ENCODE data around the gene PRSS16.
"Not testable (repeated sequence)": the region's sequence is repeated elsewhere in the genome, so short reads cannot be mapped to it uniquely, and the experiment has no call there.

Gene PRSS16

DNA sequence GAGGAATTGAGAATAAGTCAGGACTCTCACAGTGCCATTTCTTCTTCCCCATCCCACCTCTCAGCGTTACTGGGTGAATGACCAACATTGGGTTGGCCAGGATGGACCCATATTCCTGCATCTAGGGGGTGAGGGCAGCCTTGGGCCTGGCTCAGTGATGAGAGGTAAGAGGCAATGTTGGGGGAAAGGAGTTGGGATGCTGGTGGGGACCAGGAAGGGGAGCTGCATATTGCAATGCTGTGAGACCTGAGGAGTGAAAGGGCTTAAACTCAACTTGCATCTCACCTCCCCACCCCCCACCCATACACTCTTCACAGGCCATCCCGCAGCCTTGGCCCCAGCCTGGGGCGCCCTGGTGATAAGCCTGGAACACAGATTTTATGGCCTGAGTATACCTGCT is 1.3 kb downstream of the PRSS16 start:
- no peak for DNase-seq

DNA sequence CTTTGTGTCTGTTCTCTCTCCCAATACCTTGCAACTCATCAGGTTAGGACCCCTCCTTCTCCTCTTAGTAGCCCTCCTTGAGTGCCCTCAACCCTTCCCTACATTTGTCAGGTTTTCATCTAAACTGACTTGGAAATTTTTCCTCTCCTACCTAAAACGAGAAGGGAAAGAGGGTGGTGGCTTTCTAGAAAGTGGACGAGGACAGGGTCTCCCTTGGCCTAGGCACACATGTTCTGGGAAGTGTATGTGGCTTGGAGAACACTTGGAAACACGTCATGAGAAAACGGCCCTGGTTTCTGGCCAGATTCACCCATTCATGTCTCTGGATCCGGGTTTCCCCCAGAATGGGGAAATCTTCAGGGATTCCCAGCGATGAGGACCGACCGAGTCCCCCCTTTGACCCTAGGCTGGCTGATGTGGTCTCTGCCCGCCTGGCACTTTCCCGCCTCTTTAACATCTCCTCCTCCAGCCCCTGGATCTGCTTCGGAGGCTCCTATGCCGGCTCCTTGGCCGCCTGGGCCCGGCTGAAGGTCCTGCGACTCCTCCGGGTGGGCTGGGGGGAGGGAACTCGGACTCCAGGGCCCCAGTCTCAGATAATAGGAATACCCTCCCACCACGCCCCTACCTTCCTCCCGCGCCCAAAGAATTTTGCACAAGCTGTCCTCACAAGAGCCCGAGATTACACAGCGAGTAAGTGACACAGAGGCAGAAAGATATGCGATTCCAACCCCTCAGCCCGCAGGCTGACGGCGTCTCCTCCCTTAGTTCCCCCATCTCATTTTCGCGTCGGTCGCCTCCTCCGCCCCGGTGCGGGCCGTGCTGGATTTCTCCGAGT is 3.0 kb downstream of the PRSS16 start:
- DNase-seq: no peak

DNA sequence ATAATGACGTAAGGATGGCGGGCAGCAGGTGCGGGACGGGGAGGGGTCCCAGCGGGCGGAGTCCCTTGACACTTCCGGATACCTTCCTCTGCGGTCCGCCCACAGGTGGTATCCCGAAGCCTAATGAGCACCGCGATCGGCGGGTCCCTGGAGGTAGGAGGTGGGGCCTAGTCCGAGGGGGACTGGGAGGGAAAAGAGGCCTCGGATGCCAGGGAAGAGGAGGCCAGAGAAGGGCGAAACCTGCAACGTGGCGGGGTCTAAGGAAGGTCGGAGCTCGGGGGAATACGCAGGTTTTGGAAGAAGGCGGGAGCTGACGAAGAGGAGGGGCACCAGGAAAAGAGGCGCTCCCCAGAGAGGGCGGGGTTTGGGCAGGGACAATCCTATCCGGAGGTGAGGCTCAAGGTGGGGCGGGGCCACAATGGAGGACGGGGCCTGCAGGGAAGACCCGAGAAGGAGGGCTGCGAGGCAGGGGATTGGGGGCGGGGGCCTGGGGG is 3.7 kb downstream of the PRSS16 start:
- DNase-seq: no peak

DNA sequence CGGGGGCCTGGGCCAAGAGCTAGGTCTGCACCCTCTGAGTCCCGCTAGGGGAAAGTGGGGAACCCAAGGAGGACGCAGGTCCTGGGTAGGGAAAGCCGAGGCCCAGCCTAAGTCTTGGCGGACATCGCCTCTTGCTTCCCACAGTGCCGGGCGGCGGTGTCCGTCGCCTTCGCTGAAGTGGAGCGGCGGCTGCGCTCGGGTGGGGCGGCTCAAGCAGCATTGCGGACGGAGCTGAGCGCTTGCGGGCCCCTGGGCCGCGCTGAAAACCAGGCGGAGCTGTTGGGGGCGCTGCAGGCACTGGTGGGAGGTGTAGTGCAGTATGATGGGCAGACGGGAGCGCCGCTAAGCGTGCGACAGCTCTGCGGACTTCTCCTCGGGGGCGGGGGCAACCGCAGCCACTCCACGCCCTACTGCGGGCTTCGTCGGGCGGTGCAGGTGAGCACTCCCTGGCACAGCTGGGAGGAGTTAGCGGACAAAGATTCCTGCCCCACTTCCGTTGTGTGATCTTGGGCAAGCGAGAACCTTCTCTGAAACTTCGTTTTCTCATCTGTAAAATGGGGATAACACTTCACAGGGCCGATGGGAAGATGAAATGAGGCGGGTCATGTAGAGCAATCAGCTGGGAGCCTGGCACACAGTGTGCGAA is 4.2 kb downstream of the PRSS16 start:
- DNase-seq: no peak

DNA sequence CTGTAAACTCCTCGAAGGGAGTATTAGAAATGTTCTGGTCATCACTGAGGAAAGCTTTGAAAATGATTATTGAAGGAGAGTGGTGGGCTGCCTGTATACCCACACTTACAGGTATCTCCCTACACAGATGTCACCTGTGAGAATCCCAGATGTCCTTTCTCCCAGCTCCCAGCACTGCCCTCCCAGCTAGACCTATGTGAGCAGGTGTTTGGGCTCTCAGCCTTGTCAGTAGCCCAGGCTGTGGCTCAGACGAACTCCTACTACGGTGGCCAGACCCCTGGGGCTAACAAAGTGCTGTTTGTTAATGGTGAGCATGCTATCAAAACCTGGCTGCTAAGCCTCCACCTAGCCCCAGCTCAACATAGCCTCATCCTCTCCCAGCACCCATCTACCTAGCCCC is 7.1 kb downstream of the PRSS16 start:
- DNase-seq: no peak

DNA sequence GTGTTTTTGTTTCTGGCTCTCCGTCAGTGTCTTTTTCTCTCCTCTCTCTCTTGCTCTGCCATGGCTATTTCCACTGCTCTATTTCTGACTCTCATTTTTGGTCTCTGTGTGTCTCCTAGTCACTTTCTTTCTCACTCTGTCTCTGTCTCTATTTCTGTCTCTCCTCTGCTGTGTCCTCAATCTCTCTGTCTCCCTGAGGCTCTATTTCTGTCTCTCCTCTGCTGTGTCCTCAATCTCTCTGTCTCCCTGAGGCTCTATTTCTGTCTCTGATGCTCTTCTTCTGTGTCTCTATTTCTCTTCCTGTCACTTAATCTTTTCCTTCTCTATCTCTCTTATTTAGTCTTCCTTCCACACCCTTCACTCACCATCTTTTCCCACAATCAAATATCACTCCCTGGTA is 8.4 kb downstream of the PRSS16 start:
- DNase-seq: no peak

DNA sequence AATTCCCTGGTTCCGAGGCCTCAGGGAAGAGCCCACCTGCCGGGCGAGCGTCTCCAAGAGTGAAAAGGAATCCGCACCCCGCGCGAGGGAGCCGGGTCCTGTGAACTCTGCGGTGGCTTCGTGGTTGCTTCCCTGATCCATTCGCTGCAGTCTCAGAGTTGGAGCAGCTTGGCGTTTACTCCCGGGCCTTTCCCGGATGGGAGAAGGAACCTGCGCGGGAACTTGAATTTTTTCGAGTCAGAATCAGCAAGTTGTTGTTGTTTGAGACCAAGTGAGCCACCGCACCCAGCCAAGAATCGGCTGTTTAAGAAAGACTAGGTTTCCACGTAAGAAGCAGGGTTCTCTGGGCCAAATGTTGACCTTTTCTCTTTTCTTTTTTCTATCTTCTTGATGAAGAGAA is 12.9 kb downstream of the PRSS16 start:
- DNase-seq: no peak

DNA sequence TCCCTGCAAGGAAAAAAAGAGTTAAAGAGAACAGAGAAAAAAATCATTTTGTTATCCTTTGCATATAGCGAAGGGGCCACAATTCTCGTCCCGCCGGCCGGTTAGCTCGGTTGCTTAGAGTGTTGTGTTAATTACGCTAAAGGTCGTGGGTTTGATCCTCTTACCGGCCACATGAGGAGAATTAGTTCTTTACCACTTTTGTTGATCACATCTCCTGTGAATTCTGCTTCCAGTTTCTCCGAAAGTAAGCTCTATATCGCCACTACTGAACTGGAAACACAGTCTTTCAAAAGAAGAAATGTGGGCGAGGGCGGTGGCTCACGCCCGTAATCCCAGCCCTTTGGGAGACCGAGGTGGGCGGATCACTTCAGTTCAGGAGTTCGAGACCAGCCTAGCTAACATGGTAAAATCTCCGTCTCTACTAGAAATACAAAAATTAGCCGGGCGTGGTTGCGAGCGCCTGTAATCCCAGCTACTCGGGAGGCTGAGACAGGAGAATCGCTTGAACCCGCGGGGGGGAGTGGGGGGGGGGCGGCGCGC is 13.4 kb downstream of the PRSS16 start:
- no peak for DNase-seq

DNA sequence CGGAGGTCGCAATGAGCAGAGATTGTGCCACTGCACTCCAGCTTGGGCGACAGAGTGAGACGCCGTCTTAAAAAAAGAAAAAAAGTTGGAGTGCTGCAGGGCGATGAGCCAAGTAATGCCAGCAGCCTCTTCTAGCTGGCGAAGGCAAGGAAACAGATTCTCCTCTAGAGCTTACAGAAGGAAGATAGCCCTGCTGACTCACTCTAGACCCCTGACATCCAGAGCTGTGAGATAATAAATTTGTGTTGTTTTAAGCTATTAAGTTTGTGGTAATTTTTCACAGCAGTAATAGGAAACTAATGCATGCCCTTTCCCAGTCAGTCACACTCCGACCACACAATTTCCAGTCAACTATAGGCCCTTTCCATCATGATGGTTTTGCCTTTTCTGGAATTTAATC is 16.4 kb downstream of the PRSS16 start:
- DNase-seq: no peak

DNA sequence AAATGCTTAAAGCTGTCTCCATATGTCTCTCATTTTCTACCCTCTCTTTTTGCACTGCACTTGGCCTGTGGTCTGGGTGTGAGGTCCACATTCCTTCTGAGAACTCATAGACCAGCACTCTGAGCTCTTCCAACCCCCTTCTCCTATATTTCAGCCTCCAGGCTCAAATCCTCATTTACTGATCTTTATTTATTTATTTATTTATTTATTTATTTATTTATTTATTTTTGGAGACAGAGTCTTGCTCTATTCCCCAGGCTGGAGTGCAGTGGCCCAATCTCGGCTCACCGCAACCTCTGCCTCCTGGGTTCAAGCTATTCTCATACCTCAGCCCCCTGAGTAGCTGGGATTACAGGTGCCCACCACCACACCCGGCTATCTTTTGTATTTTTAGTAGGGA is 19.5 kb downstream of the PRSS16 start:
- DNase-seq: not testable (repeated sequence)

DNA sequence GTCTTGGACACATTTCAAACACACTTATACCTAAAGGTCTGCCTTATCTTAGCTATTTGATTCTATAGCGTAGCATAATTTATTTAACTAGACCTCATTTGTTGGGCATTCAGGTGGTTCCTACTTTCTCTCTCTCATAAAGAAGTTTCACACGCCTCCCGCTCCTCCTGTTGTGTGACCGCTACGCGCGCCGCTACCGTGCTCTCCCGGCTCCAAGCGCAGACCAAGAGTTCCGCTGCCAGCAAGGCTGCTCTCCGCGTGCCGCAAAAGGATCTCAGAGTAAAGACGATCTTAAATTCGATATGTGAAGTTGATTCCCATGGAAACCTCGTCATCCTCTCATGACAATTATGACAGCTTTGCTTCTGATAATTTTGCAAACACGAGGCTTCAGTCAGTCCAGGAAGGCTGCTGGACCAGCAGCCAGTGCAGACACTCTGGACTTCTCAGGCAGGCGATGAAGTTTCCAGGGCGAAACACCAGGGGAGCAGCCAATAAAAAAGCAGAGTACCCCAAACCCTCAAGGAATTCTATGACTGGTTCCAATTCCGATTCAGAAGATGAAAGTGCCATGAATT is 20.4 kb downstream of the PRSS16 start:
- no peak for DNase-seq

DNA sequence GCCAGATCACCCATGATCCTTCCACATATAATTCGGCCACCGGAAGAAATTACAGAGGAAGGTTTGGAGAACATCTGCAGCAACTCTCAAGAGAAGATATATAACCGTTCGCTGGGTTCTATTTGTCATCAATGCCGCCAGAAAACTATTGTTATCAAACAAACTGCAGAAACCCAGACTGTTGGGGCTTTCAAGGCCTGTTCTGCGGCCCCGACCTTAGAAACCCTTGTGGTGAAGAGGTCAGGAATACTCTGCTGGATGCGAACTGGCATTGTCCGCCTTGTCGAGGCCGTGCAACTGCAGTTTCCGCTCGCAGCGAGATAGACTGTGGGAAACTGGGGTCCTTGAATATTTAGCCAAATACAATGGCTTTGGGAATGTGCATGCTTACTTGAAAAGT is 21.3 kb downstream of the PRSS16 start:
- no peak for DNase-seq

DNA sequence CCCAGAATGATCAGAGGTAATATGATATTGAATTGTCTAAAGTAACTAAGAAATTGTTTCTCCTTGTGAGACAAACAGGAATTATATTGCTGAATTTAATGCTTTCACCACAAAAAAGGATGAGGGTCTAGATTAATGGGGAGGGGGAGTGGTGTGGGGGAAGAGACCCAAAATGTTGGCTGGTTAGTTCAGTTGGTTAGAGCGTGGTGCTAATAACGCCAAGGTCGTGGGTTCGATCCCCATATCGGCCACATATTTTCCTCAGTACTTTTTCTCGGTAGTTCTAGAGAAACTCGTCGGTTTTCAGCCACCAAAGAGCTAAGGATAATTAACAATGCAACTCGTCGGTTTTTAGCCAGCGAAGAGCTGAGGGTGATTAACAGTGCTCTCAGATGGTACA is 26.3 kb downstream of the PRSS16 start:
- DNase-seq: no peak

DNA sequence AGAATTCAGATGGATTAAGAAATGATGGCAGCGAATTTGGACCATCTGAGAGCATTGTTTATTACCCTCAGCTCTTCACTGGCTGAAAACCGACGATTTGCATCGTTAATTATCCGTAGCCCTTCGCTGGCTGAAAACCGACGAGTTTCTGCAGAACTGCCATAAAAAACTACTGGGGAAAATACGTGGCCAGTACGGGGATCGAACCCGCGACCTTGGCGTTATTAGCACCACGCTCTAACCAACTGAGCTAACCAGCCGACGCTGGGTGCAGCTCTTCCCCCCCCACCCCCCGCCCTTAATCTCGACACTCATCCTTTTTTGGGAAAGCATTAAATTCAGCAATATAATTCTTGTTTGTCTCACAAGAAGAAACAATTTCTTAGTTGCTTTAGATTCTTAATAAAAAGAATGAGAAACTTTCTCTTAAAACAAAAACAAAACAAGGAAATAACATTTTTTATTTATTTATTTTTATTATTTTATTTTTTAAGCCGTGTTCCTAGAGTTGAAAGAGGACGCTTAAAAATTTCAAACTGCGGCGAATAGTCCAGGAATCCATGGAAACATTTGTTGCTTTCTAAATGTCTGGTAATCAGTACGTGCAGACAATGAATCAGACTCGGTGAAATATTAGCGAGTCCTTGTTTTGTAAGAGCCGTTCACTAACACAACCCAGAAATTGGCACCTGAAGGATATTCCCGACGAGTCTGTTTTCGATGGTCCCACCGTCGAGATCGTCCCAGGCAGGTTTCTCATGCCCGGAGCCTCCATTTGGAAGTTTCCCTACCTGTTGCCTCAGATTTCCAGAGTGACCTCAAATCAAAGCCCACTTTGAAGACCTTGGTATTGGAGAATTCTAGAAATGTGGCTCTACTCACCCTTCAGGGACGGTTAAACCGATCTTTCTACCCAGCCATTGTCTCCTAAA is 27.8 kb downstream of the PRSS16 start:
- DNase-seq: no peak

DNA sequence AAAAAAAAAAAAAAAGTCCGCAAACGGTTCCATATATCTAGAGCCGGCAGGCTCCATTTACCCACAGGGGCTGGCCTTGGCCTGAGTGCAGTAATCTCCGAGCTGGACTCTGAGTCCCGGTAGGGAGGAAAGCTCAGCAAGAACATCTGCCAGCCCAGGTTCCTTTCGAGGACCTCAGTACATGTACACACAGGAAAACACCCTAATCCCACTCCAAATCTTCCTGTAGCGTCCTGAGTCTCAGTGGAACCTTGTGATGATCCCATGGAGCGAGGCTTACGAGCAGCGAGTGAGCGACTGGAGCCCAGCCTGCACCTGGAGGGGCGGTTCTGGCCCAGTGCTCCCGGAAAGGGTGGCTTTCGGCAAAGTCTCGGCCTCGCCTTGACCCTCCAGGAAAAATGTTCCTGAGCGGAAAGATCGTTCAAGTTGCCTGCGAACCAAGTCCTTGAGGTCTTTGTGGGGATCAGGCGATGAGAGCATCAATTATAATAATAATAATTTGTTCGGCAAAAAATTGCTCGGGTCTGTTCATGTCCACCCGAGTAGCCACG is 32.1 kb downstream of the PRSS16 start:
- no peak for DNase-seq

DNA sequence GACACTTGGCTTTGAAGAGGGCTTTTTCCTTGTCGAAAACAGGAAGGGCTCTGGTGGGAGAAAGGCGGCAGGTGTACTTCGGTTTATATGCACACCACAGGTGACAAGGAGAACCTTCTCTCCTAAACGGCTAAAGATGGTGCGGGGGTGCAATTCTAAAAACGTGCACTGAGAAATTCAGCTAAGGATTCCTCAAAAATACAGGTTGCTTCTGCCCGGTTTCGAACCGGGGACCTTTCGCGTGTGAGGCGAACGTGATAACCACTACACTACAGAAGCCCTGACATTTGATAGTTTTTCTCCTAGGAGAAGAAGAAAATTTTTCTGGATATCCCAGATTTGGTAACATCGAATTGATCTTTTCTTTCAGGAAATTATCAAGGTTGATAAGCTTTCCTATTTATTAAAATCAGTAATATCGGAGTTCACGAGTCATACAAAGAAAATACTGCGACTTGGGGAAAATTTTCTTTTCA is 32.6 kb downstream of the PRSS16 start:
- no peak for DNase-seq

DNA sequence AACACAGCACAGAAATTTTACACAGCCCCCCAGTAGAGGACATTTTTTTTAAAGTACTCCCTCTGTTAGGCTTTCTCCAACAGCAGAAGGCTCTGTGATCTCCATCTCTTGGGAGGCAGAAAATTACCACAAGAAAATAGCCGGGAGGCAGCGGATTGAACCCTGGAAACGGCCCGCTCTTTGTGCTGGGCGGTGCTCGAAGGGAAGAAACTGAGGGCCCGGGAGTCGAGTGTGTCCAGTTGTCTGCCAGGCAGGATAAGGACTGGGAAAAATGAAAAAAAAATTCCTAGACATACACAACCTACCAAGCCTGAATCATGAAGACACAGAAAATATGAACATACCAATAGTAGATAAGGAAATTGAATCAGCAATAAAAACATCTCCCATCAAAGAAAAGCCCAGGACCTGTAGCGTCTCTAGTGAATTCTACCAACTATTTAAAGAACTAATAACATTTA is 33.1 kb downstream of the PRSS16 start:
- no peak for DNase-seq

DNA sequence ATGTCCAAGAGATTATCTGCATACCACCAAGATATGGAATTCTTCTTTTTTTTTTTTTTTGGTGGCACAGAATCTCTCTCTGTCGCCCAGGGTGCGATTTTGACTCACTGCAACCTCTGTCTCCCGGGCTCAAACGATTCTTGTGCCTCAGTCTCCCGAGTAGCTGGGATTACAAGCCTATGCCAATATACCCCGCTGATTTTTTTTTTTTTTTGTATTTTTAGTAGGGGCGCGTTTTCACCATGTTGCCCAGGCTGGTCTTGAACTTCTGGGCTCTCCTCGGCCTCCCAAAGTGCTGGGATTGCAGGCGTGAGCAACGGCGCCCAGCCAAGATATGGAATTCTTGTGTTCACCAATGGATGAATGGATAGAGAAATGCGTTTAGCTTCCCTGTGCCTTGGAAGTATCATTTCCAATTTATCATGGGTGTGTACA is 33.6 kb downstream of the PRSS16 start:
- no peak for DNase-seq

DNA sequence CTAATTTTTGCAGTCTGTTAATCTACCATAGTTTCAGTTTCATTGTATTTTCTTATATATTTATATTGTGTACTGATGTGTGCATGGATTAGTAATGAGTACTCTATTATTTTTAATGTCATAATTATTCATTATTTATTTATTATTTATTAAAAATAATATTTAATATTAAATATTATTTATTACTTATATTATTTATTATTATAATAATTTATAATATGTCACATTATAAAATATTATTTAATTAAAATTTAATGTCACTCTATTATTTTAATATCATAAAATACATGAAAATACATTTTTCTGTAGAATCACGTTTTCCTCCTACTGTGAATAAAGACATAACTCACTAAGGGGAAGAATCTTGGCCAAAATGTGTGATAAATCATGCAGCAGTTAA is 34.1 kb downstream of the PRSS16 start:
- no peak for DNase-seq

DNA sequence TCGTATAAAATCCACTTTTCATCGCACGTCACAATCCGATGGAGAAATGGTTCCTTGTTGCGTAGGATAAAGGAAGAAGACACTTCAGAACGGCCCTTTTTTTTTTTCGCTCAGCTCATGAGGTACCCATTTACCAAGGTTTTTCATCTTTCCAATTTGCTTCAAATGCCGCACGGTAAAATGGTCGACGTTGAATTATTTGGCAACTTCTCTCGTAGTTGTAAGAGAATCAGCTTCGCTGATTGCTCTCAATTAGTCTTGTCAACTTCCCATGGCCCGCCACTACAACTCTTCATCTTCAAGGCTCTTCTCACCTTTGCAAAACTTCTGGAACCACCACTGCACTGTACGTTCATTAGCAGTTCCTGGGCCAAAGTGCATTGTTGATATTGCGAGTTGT is 35.8 kb downstream of the PRSS16 start:
- no peak for DNase-seq

DNA sequence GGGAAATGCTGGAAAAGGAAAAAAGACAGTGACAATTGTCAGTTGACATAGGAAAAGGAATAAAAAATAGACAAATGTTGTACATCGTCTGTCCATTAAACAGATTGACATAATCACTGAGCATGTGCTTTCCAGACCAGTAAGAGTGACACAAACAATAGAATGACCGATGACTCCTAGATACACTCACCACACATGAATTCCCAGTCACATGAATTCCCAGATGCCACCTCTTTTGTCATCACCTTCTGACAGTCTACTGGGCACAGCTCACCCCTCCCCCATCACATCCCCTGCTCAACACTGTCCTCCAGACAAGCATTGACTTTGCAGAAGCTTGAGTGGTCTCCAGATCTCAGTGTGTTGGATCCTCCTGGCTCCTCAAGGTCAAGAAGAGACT is 38.6 kb downstream of the PRSS16 start:
- DNase-seq: no peak

DNA sequence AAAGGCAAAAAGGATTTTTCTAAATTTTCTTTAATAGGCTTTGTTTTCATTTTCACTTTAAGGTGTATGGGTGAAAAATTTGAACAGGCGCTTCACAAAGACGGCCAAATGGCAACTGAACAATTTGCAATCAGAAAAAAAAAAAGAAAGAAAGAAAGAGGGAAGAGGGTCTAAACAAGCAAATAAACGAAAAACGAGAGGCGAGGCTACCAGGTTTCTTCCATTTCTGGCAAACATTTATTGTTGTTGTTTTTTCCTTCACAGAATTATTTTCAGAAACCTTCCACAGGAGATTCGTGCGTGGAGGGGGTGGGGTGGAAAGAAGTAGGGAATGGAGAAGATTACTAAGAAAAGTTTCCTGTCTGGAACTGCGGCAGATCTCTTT is 40.2 kb downstream of the PRSS16 start:
- no peak for DNase-seq
